ENCODE results near the gene TPPP3. TPM values are rescaled to one million over a fixed set of nuclear protein-coding genes. Genes with fewer than 3 reads are reported as not detected.

Gene TPPP3
- polyA plus RNA-seq, 1 of the 3 experiments (the other 2 are of a cell fraction), result 33.5 TPM

GRCh38 chr16:67419931-67420330 lies 26.6 kb upstream of the TPPP3 start:
- no peaks in the 10 kb centered on the region for H4K20me1 ChIP-seq (ENCODE audit: insufficient read depth)
- H3K9me3 ChIP-seq, result no peaks in the 10 kb centered on the region
- 63% methylated on average over 3 of the region's 3 CpGs for WGBS (ENCODE audit: low lambda C conversion rate)
- POLR2A ChIA-PET, result no interaction called here
- no peak overlapping the region for H3K4me3 ChIP-seq (ENCODE audit: low read depth in 2 of 2, low read length in 1 of 2)
- no peak overlapping the region for H3K9ac ChIP-seq
- H3K9me2 ChIP-seq, result no peaks in the 10 kb centered on the region
- no peaks in the 10 kb centered on the region; a peak in 1 of 4 replicates for H3K4me1 ChIP-seq (ENCODE audit: control insufficient read depth in 1 of 2, insufficient read depth in 2 of 2, low read depth in 1 of 2, low read length in 1 of 2)
- no peak for DNase-seq
- no peaks in the 10 kb centered on the region for H3K27me3 ChIP-seq (ENCODE audit: insufficient read depth)
- CTCF ChIA-PET, result interaction anchor here (5.9 kb wide), 1 partner anchor 7 kb away, joined by 75 read pairs; no protein-coding TSS in a partner anchor
- H3K79me2 ChIP-seq (ENCODE audit: insufficient read depth), result peaks cover 16% of the 10 kb centered on the region
- H2AFZ ChIP-seq (ENCODE audit: low read depth), result no peak overlapping the region
- no peak overlapping the region for H3K4me2 ChIP-seq
- H3K36me3 ChIP-seq (replicated peaks in 1 of 2; ENCODE audit: control insufficient read depth in 1 of 2, insufficient read depth in 2 of 2, low read length in 1 of 2), result no peaks in the 10 kb centered on the region
- no peak for TF ChIP-seq REST (IDR thresholded peaks at IDR 0.05; ENCODE audit: low read depth, low read length)
- TF ChIP-seq RXRA (IDR thresholded peaks at IDR 0.05; ENCODE audit: borderline replicate concordance, low read depth), result no peak
- TF ChIP-seq PBX3 (IDR thresholded peaks at IDR 0.05), result 0 out of 2 replicates have a peak, but pooled peaks have one; percentile 12
- H3F3A ChIP-seq (replicated peaks; ENCODE audit: insufficient read depth), result no peaks in the 10 kb centered on the region
- no peak overlapping the region for H3K27ac ChIP-seq (ENCODE audit: low read depth in 2 of 2, low read length in 1 of 2)

GRCh38 chr16:67419502-67419901 lies 26.2 kb upstream of the TPPP3 start:
- no peak overlapping the region for H2AFZ ChIP-seq (ENCODE audit: low read depth)
- ChIA-PET CTCF (interaction anchor here (3.1 to 5.9 kb wide), 2 partner anchors 7 to 46 kb away, joined by 10 to 75 read pairs; no protein-coding TSS in a partner anchor), POLR2A (no interaction called here)
- no peak overlapping the region for H3K4me3 ChIP-seq (ENCODE audit: low read depth in 2 of 2, low read length in 1 of 2)
- H3K4me2 ChIP-seq, result no peak overlapping the region
- no peaks in the 10 kb centered on the region for H3F3A ChIP-seq (replicated peaks; ENCODE audit: insufficient read depth)
- no peaks in the 10 kb centered on the region for H3K27me3 ChIP-seq (ENCODE audit: insufficient read depth)
- TF ChIP-seq MXI1 (IDR thresholded peaks at IDR 0.05; ENCODE audit: low read depth, low read length), result no peak
- no peak for TF ChIP-seq YY1 (IDR thresholded peaks at IDR 0.05; ENCODE audit: low read depth)
- no peak for TF ChIP-seq CTCF (IDR thresholded peaks at IDR 0.05)
- TF ChIP-seq MEF2A (IDR thresholded peaks at IDR 0.05; ENCODE audit: borderline replicate concordance, low read depth), result no peak
- TF ChIP-seq GATA2 (CRISPR knock-in tag; IDR thresholded peaks at IDR 0.05), result no peak
- H3K27ac ChIP-seq (ENCODE audit: low read depth in 2 of 2, low read length in 1 of 2), result no peak overlapping the region
- H3K9ac ChIP-seq, result no peak overlapping the region
- H3K79me2 ChIP-seq (ENCODE audit: insufficient read depth), result peaks cover 20% of the 10 kb centered on the region
- 90% methylated on average over 3 of the region's 3 CpGs for WGBS (ENCODE audit: low lambda C conversion rate)
- H3K36me3 ChIP-seq (replicated peaks in 1 of 2; ENCODE audit: control insufficient read depth in 1 of 2, insufficient read depth in 2 of 2, low read length in 1 of 2), result no peaks in the 10 kb centered on the region
- no peaks in the 10 kb centered on the region; a peak in 1 of 4 replicates for H3K4me1 ChIP-seq (ENCODE audit: control insufficient read depth in 1 of 2, insufficient read depth in 2 of 2, low read depth in 1 of 2, low read length in 1 of 2)
- DNase-seq, result no peak
- no peaks in the 10 kb centered on the region for H3K9me2 ChIP-seq
- H3K9me3 ChIP-seq, result no peaks in the 10 kb centered on the region
- no peaks in the 10 kb centered on the region for H4K20me1 ChIP-seq (ENCODE audit: insufficient read depth)
